Measurements from ENCODE around the gene UBXN10.

UBXN10 gene, protein sequence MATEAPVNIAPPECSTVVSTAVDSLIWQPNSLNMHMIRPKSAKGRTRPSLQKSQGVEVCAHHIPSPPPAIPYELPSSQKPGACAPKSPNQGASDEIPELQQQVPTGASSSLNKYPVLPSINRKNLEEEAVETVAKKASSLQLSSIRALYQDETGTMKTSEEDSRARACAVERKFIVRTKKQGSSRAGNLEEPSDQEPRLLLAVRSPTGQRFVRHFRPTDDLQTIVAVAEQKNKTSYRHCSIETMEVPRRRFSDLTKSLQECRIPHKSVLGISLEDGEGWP

GRCh38 chr1:20185834-20186782, at the start of gene UBXN10, which contains the start of gene PLA2G2C:
Gene UBXN10 (plus strand): TSS chr1:20186096. CDS start chr1:20190562, 4,466 bp downstream.
Gene PLA2G2C (minus strand): TSS chr1:20186518. CDS start chr1:20177363, 9,155 bp downstream.
- peak; percentile 49 for DNase-seq (ENCODE audit: low read depth)

DNA sequence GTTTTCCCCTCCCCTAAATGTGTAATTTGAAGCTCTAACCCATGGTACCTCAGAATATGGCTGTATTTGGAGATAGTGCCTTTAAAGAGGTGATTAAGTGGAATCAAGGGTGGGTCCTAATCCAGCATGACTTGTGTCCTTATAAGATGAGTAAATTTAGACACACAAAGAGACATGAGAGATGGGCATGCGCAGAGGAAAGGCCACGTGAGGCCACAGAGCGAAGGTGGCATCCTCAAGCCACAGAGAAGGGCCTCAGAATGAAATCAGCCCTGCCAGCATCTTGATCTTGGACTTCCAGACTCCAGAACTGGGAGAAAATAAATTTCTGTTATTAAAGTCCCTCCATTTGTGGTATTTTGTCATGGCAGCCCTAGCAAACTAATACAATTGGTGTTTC, 49.6 kb upstream of the UBXN10 start:
- DNase-seq (ENCODE audit: low read depth): no peak

DNA sequence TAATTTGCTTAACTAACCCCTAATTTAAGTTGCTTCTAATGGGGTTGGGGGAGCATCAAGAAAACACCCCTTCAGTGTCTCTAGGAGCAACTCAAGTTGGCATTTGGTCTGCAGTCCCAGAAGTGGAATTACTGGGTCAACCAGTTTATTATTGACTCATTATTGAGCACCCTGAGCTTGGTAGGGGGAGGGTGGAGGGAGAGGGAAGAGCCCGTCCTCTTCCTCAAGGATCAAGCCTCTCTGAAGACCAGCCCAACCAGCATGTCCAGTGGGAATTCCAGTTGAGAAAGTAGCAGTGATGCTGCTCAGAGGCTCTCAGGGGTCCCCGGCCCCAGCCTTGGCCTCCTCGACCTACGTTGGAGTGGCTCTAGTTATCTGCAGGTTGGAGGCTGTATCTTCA, 48.8 kb upstream of the UBXN10 start:
- DNase-seq (ENCODE audit: low read depth): no peak

DNA sequence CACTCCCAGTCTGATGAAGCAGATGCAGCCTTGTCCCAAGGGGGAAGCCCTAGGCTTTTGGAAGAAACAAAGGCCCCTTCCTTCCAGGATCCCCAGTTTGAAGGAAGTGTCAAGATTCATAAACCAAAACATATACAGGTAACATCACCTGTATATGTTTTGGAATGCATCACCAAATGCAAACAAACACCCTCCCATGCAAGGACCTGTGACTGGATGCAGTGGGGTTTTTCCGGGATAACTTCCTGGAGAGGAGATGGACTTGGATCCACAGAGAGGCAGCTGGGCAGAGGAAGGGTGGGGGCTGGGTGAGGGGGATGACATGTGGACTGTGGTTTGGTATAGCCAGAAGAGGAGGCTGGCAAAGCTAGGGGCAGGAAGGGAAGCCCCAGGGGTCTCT, 48.3 kb upstream of the UBXN10 start:
- DNase-seq (ENCODE audit: low read depth): no peak

DNA sequence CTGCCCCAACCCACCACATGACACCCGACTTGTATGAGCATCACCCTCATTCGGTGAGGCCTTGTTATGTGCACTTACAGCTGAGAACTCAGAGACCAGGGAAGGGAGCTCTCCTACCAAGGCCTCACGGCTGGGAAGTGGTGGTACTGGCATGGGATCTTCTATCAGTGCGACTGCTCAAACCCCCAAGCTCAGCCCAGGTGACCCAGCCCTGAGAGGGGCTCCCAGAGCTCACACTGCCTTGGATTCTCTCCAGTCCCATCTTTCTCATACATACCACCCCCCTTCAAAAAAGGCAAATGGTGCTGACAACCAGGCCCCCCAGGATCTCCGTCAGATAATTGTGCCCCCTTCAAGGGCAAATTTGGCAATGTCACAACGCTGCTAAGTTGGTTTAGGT, 47.5 kb upstream of the UBXN10 start:
- DNase-seq (ENCODE audit: low read depth): no peak

DNA sequence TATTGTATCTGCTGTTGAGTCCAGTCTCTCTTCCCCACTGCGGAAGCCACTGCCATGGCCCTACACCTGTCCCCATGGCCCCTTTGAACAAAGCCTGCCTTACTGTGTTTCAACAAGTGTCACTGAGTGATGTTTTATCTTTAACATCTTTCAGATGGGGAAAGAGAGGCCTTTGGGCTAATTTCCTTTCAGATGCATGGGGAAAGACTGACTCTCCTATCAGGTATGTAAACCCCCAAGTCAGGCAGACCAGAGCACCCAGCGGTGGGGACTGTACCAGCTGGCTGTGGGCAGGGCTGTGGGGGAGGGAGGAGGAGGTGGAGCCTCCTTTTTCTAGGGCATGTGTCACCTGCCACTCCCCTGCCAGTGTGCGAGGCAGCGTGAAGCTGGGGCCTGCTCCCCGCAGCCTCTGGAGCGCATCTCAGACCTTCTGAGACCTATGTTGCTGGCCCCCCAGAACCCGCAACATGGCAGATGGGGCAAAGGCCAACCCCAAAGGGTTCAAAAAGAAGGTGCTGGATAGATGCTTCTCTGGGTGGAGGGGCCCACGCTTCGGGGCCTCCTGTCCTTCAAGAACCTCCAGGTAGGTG, 46.8 kb upstream of the UBXN10 start, which contains the start of gene PLA2G2F:
TSS of gene PLA2G2F (plus strand) at position 363 of the 590 bp plus-strand sequence. CDS start at position 468, 105 bp downstream.
- DNase-seq (ENCODE audit: low read depth): no peak

DNA sequence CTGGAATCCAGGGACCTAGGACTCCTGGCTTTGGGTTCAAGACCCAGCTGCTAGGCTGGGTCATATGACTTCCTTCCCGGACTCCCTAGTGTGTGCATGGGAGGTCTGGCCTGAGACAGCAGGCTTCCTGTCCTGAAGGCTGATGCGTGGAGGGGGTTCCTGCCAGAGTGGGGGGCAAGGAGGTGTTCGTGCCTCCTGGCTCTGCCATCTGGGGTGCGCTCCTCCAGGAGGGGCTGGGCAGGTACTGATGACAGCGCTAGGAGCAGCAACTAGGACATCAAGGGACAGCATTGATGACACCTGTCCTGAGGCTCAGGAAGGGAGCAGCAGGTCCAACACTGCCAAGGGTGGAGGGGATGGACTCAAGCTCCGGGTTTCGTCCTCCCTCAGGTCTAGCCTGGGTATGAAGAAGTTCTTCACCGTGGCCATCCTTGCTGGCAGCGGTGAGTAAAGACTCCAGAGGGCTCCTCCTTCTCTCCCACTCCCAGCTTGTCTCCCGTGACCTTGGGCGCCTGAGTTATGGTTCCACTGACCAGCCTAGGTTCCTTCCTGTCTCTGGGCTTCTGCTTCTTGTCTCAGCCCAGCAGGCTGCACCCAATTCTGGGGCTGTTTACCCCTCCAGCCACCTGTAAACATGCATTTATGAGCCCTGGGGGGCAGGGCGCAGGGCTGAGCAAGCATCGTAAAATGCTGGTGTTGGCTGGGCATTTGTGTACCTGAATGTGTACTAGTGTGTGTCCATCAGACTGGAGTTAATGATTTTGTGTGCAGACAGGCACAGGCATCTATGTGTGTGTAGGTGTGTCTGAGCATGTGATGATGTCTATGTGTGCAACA, 45.9 kb upstream of the UBXN10 start:
- DNase-seq (ENCODE audit: low read depth): no peak

DNA sequence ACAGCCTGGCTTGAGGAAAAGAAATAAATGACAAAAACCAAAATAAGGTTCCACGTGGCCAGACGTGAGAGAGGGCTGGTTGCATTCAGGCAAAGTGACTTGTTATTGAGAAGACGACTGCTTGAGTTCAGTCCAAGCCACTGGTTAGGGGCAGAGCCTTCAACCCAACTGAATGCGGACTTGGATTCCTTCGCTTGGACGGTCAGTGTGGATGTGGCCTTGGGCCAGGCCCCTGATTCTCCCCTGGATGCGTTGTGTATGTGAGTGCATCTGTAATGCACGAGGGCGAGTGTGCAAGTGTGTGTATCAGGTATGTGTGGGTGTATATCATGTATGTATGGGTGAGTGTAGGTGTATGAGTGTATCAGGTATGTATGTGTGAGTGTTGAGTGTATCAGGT, 44.9 kb upstream of the UBXN10 start:
- no peak for DNase-seq (ENCODE audit: low read depth)

- DNase-seq (ENCODE audit: low read depth): no peak
Measured at GRCh38 chr1:20141466-20141865, 44.4 kb upstream of the UBXN10 start.

DNA sequence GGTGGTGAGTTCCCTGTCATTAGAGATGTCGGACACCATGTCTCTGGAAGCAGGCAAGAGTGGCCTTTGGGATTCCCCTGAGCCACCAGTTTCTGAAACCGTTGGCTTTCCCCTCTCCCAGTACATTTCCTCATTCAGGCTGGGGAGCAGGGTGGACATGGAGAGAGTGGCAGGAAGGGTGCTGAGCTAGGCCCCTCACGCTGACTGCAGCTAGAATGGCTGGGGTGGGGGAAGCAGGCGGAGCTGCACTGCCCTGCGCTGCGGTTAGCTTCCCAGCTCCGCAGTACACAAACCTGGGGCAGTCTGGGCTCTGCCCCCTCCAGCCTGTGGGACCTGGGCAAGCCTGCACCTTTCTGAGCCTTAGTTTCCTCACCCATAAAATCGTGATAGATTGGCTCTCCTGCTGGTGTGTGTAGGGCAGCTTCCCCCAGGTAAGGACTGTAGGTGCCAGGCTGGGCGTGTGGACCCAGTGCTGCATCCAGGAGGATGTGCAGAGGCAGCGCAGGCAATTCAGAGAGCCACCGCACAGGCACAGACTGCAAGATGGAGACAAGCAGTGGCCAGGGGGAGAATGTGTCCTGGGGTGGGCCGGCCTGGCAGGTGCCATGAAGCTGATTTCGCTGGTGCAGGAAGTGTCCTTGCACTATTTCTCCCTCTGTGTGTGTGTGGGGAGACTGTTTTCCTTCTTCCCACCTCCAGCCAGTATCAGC, 43.7 kb upstream of the UBXN10 start:
- DNase-seq (ENCODE audit: low read depth): no peak

- DNase-seq (ENCODE audit: low read depth): no peak
Measured at GRCh38 chr1:20143318-20143717, 42.6 kb upstream of the UBXN10 start.

DNA sequence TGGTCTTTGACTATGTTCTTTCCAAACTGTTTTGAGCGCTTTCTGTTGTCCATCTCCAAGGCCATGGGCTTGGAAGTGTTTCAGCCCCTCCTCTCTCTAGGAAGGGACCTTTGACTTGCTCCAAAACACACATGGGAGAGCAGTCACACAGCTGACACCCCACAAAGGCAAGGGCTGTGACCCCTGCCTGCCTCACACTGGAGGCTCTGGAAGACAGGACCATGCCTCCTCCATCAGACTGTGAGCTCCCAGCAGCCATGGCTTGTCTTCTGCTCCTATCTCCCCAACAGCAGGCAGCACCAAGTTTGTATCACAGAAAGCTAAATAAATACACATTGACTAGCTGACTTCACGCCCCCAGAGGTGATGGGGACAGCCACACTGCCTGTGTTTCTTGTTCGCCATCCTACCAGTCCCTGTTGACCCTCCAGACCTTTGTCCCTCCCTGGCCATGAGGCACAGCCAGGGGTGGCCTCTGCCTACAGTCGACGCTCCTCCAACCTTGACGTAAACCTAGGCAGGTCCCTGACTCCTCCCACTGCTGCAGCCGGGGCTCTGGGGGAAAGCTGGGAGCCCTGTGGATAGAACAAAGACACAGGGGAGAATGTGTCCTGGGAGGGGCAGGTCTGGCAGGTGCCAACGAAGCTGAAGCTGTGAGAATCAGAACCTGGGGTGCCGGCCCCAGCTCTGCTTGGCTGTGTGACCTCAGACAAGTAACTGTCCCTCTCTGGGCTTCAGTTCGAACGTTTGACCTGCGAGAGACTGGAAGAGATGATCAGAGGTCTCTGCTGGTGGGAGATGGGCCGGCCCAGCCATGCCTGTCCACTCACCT, 41.9 kb upstream of the UBXN10 start:
- DNase-seq (ENCODE audit: low read depth): no peak

- DNase-seq (ENCODE audit: low read depth): no peak
Measured at GRCh38 chr1:20147846-20148570, 37.9 kb upstream of the UBXN10 start.

DNA sequence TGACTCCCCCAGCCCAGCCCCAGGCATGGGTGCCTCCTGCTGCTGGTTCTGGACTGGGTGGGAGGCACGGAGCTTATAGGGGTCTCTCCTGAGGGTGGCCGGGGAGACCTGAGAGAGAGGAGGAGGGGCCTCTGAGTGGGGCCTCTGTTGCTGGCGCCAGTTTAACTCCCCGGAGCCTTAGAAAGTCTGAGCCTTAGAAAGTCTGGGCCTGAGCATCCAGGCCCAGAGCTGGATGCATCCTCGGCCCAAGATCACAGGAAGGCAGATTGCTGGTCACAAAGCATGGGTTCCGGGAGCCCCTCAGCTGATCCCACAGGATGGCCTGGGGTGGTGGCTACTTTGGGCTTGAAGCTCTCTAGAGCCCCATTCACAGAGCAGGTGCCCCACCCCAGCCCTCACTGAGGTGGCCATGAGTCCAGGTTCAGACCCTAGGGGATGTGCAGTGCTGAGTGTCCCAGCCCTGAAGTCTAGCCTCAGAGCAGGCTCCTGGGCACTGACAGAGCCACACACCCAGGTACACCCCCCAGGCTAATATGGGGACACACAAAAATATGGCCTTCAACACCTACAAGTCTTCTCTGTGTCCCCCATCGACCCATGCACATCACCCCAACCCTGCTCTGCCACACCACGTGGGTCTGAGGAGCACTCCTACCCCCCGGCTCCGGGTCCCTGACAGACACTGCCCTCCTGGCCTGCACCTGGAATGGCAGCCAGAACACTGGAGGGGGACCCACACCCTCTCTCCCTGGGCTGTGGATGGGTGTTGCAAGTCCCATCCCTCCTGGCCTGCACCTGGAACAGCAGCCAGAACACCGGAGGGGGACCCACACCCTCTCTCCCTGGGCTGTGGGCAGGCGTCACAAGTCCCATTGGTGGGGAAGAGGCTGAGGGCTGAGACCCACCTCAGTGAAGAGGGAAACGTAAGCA, 37.1 kb upstream of the UBXN10 start:
- no peak for DNase-seq (ENCODE audit: low read depth)

- no peak for DNase-seq (ENCODE audit: low read depth)
Measured at GRCh38 chr1:20149601-20150325, 36.1 kb upstream of the UBXN10 start.

DNA sequence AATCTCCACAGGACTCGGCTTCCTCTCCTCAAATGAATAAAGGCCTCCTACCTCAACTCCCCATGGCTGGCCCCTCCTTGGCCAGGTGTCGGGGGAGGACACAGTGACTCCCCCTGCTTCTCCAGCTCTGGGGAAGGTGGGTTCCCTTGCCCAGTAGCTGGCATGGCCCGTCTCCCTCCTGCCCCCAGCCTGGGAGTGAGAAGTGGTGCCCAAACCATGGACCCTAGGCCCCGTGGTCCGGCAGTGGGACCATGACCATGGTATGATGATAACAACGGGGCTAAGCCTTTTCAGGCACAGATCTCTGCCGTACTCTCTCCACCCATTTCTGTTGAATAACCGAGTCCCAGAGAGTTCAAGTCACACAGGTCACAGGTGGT, 35.6 kb upstream of the UBXN10 start:
- DNase-seq (ENCODE audit: low read depth): no peak

DNA sequence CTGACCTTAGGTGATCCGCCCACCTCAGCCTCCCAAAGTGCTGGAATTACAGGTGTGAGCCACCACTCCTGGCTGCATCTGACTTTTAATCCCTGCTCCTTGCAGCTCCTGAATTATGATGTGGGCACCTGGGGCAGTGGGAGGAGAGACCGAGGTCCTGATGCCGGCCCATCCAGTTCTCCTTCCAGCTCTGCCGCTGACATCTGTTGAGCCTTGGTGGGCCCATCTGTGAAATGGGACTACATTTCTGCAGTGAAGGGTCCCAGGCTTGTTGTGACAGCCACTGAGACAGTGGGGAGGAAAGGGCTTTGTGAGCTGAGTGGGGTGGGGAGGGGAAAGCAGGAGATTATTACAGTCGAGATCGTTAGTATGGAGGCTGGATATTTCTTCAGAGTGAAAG, 34.9 kb upstream of the UBXN10 start:
- DNase-seq (ENCODE audit: low read depth): no peak
